Measurements from ENCODE around the gene PTPRG. TPM values are rescaled to one million over a fixed set of nuclear protein-coding genes. Genes with fewer than 3 reads are reported as not detected.

Gene PTPRG
- polyA plus RNA-seq, 3 donors = not detected

DNA sequence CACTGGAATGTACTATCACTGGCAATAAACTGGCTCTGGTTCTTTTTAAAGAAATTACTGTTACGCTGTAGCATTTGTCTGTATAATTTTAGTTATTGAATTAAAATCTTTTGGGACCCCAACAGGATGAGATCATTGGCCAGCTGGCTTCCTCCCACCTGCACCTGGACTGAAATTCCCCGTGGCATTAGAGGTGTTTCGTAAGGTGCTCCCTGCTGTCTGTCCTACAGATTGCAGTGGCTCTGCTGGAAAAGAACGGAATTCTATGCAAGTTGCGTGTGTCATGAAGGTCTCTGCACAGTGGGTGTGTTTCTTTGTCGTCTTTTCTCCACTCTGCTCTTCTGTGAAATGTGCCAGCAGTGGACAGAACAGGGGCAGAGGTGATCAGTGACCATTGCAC is 383.4 kb downstream of the PTPRG start:
- H3K4me2 ChIP-seq (replicated peaks; ENCODE audit: extremely low read depth, low read length, poor library complexity, severe bottlenecking) = no peak overlapping the region
- DNase-seq = no peak
- 85% methylated on average over 5 of the region's 6 CpGs for WGBS (ENCODE audit: insufficient coverage)

DNA sequence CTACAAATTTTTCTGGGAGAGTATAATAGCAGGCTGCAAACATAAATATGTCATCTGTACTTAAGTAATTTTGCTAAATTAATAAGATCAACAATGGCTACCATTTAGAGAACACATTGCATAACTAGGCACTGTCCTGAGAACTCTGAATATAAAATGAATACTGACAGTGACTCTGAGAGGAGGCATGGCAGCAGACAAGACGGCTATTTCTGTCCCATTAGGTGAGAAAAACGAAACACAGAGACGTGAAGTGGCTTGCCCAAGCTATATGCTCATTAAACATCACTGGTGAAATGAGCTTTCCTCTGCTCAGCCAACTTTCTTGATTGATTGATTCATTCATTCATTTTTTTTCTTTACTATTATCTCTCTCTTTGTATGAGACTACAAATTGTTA is 384.3 kb downstream of the PTPRG start:
- no peak overlapping the region for H3K27ac ChIP-seq (ENCODE audit: low read depth in 1 of 2, low read length in 2 of 2)
- intact Hi-C loops (cut with micrococcal nuclease) = no loop called here
- Mint-ChIP-seq H3K36me3 (no peaks in the 10 kb centered on the region), H3K9me3 (peaks cover 0 to 9% (median 4%) of the 10 kb centered on the region in 7 donors), H3K27ac (no peak overlapping the region), H3K27me3 (ENCODE audit: low read depth in 3 of 3) (peaks cover 0 to 3% (median 0%) of the 10 kb centered on the region in 3 donors), H3K4me1 (no peaks in the 10 kb centered on the region), H3K4me3 (no peak overlapping the region)
- H3K4me2 ChIP-seq (replicated peaks; ENCODE audit: extremely low read depth, low read length, poor library complexity, severe bottlenecking) = no peak overlapping the region
- no peak for DNase-seq
- no peak overlapping the region for H3K4me3 ChIP-seq (replicated peaks in 1 of 3; ENCODE audit: low read depth in 2 of 3, low read length in 3 of 3)
- no peak overlapping the region for H3K9ac ChIP-seq (ENCODE audit: insufficient read depth, low read length, poor library complexity, severe bottlenecking)
- no peaks in the 10 kb centered on the region for H3K79me2 ChIP-seq (ENCODE audit: insufficient read depth, low read length)
- WGBS (ENCODE audit: insufficient coverage) = 0% methylated on average over 1 of the region's 3 CpGs
- no peaks in the 10 kb centered on the region for H3K36me3 ChIP-seq (replicated peaks in 1 of 2; ENCODE audit: control insufficient read depth in 1 of 2, insufficient read depth in 2 of 2, low read length in 2 of 2)
- H3K9me3 ChIP-seq (replicated peaks in 1 of 2; ENCODE audit: control insufficient read depth in 1 of 2, insufficient read depth in 1 of 2, low read length in 2 of 2) = peaks cover 0 to 8% of the 10 kb centered on the region in 2 donors
- no peaks in the 10 kb centered on the region for H3K4me1 ChIP-seq (ENCODE audit: control insufficient read depth in 1 of 2, insufficient read depth in 2 of 2, low read length in 2 of 2)
- TF ChIP-seq, protein P1, sequence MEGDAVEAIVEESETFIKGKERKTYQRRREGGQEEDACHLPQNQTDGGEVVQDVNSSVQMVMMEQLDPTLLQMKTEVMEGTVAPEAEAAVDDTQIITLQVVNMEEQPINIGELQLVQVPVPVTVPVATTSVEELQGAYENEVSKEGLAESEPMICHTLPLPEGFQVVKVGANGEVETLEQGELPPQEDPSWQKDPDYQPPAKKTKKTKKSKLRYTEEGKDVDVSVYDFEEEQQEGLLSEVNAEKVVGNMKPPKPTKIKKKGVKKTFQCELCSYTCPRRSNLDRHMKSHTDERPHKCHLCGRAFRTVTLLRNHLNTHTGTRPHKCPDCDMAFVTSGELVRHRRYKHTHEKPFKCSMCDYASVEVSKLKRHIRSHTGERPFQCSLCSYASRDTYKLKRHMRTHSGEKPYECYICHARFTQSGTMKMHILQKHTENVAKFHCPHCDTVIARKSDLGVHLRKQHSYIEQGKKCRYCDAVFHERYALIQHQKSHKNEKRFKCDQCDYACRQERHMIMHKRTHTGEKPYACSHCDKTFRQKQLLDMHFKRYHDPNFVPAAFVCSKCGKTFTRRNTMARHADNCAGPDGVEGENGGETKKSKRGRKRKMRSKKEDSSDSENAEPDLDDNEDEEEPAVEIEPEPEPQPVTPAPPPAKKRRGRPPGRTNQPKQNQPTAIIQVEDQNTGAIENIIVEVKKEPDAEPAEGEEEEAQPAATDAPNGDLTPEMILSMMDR (IDR thresholded peaks at IDR 0.05) = no peak
- no peaks in the 10 kb centered on the region for H3K27me3 ChIP-seq (ENCODE audit: control insufficient read depth in 2 of 2, insufficient read depth in 2 of 2, low read length in 2 of 2)
- no peaks in the 10 kb centered on the region for H4K20me1 ChIP-seq (ENCODE audit: insufficient read depth, low read length)
- H2AFZ ChIP-seq (ENCODE audit: insufficient read depth, low read depth, low read length, poor library complexity, severe bottlenecking) = no peak overlapping the region

More for the DNA sequence above, 383.4 kb downstream of the PTPRG start:
- Mint-ChIP-seq H3K27ac (no peak overlapping the region), H3K4me1 (no peaks in the 10 kb centered on the region), H3K9me3 (peaks cover 0 to 9% (median 4%) of the 10 kb centered on the region in 7 donors), H3K4me3 (no peak overlapping the region), H3K27me3 (ENCODE audit: low read depth in 3 of 3) (peaks cover 0 to 3% (median 0%) of the 10 kb centered on the region in 3 donors), H3K36me3 (no peaks in the 10 kb centered on the region)
- Histone ChIP-seq H3K36me3 (replicated peaks in 1 of 2; ENCODE audit: control insufficient read depth in 1 of 2, insufficient read depth in 2 of 2, low read length in 2 of 2) (no peaks in the 10 kb centered on the region), H3K4me1 (ENCODE audit: control insufficient read depth in 1 of 2, insufficient read depth in 2 of 2, low read length in 2 of 2) (no peaks in the 10 kb centered on the region), H3K79me2 (ENCODE audit: insufficient read depth, low read length) (no peaks in the 10 kb centered on the region), H4K20me1 (ENCODE audit: insufficient read depth, low read length) (no peaks in the 10 kb centered on the region), H3K27ac (ENCODE audit: low read depth in 1 of 2, low read length in 2 of 2) (no peak overlapping the region), H2AFZ (ENCODE audit: insufficient read depth, low read depth, low read length, poor library complexity, severe bottlenecking) (no peak overlapping the region), H3K4me3 (replicated peaks in 1 of 3; ENCODE audit: low read depth in 2 of 3, low read length in 3 of 3) (no peak overlapping the region), H3K9me3 (replicated peaks in 1 of 2; ENCODE audit: control insufficient read depth in 1 of 2, insufficient read depth in 1 of 2, low read length in 2 of 2) (peaks cover 0 to 8% of the 10 kb centered on the region in 2 donors), H3K9ac (ENCODE audit: insufficient read depth, low read length, poor library complexity, severe bottlenecking) (no peak overlapping the region), H3K27me3 (ENCODE audit: control insufficient read depth in 2 of 2, insufficient read depth in 2 of 2, low read length in 2 of 2) (no peaks in the 10 kb centered on the region)
- TF ChIP-seq, protein P1 (IDR thresholded peaks at IDR 0.05) = no peak
- intact Hi-C loops (cut with micrococcal nuclease) = no loop called here
